Measurements from ENCODE around the gene RPN1.

- TF ChIP-seq POLR2A (IDR thresholded peaks at IDR 0.05; ENCODE audit: low read length) (no peak), GATA1 (IDR thresholded peaks at IDR 0.05; ENCODE audit: low read depth, low read length) (no peak)
Observed at GRCh38 chr3:128663151-128663550, 12.5 kb upstream of the RPN1 start.
